GM19351 (cell line): Measurements from ENCODE around the gene MAP3K2.
A peak's percentile ranks its signal among the peaks of the same experiment; 100 is the strongest.
"Not testable (repeated sequence)": the region's sequence is repeated elsewhere in the genome, so short reads cannot be mapped to it uniquely, and the experiment has no call there.

Experiments used
- ATAC-seq: cut with Tn5 transposase; IDR thresholded peaks from one replicate; pipeline ENCODE4 v1.9.1; 2021; ENCODE audit warnings: mild to moderate bottlenecking, moderate library complexity; ENCODE audit not compliant: unreplicated experiment

MAP3K2 gene

DNA sequence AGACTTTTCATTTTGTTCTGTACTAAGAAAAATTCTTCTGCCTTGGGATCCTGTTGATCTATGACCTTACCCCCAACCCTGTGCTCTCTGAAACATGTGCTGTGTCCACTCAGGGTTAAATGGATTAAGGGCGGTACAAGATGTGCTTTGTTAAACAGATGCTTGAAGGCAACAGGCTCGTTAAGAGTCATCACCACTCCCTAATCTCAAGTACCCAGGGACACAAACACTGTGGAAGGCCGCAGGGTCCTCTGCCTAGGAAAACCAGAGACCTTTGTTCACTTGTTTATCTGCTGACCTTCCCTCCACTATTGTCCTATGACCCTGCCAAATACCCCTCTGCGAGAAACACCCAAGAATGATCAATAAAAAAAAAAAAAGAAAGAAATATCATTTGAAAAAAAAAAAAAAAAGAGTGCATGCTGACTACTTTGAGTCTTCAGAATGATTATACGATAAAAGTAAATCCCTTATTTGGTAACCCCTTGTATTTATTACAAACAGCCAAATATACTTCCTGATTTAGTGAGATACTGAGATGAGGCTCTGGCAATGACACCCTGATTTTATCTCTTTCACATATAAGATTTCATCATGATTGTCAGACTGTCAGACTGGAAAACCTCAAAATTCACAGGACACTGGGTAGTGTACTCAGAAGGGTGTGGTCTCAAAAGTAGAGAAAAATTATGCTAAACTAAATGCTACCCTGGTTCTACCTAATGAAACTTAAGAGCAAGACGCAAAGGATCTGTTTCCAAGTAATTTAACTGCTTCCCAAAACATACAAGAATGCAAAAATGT, 33.7 kb downstream of the MAP3K2 start:
- not testable (repeated sequence) for ATAC-seq

- not testable (repeated sequence) for ATAC-seq
Observed at GRCh38 chr2:127353223-127353622, 34.6 kb downstream of the MAP3K2 start.

DNA sequence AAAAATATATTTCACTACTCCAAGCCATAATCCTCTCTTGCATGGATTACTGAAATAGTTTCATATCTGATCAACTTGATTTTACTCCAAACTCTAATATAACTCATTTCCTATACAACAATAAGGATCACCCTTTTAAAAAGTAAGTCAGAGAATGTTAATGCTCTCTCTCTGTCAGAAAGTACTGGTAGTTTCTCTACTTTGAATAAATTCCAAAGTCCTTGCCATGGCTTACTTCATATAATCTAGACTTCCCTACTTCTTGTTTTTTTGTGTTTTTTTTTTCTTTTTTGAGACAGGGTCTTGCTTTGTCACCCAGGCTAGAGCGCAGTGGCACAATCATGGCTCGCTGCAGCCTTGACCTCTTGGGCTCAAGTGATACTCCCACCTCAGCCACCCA, 36.2 kb downstream of the MAP3K2 start:
- no peak for ATAC-seq

DNA sequence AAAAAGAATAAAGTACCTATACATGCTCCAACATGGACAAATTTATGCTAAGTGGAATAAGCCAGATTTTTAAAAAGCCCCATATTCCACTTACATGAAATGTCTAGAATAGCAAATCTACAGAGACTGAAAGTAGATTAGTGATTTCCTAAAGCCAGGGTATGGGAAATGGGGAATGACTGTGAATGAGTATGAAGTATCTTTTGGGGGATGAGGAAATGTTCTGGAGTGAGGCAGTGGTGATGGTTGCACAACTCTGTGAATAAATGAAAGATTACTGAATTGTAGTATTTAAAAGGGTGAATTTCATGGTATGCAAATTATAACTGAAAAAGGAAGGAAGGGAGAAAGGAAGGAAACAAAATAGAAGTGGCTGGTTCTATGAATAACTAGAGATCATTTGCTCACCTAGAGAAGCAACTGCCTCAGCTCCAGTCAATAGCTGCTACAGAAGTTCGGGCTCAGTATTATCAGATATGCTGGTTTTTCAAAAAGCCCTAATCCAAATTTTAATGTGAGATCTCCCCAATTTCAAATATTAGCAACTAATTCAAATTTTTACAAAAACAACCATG, 39.3 kb downstream of the MAP3K2 start:
- ATAC-seq, result no peak

- ATAC-seq, result peak; percentile 57
Observed at GRCh38 chr2:127347734-127348392, 39.9 kb downstream of the MAP3K2 start.

DNA sequence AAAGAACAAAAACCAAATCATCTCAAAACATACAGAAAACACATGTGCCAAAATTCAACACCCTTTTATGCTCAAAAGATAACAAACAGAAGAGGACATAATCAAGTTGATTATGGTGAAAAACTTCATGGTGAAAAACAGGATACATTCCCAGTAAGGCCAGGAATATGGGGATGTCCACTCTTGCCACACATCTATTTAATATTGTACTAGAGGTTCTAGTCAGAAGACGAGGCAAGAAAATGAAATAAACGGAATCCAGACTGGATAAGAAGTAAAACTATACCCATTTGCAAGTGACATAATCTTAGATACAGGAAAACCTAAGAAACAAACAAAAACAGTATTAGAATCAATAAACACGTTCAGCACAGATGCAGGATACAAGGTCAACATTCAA, 40.8 kb downstream of the MAP3K2 start:
- ATAC-seq, result no peak

DNA sequence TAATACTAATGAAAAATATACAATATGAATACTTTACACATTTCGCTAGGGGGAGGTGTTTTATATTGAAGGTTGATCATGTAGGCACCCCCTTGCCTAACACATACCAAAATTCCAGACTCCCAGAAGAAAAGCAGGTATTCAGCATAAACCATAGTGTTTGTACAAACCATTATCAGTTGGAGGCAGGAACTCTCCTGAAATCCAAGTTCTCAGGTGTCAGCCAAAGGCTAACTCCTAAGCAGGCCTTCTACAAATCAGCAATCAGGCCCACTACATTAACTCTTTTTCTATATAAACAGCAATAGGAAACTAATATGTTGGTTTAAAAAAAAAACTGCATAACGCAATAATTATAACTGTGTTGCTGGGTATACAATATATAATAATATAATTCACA, 44.5 kb downstream of the MAP3K2 start:
- ATAC-seq, result no peak

DNA sequence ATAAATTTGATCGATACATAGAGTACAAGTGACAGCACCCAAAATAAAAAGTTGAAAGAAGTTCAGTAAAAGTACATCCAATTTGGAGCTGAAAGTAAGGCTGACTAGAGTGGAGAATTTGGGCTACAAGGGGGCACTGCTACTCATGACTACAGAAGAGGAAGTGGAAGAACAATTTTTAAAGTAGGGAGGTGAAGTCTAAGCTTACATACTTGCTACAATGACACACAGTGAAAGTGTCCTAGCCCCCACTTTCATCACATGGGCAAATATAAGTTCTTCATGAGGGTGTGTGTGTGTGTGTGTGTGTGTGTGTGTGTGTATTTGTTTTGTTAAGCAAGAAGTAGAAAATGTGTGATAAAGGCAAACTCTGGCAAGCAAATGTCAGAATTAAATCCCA, 45.7 kb downstream of the MAP3K2 start:
- peak; percentile 85 for ATAC-seq

- no peak for ATAC-seq
Observed at GRCh38 chr2:127332335-127332734, 55.4 kb downstream of the MAP3K2 start.

DNA sequence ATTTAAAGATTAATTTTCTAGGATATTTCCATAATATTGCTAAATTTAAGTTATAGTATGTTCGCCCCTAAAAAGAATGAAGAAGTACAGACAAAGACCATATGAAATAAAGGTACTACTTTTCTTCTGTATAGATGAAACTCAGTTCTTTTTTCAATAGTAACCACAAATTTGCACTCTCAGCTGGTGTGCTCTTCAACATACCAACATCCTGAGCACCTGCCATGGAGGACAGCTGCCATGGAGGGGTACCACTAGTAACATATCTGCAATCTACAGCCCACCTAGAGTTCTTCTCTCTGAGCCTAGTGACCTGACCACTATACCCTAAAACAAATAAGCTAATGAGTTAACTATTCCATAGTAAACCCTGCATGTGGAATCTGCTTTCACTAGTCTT, 57.0 kb downstream of the MAP3K2 start:
- ATAC-seq, result no peak

- no peak for ATAC-seq
Observed at GRCh38 chr2:127326289-127326945, 61.4 kb downstream of the MAP3K2 start.

DNA sequence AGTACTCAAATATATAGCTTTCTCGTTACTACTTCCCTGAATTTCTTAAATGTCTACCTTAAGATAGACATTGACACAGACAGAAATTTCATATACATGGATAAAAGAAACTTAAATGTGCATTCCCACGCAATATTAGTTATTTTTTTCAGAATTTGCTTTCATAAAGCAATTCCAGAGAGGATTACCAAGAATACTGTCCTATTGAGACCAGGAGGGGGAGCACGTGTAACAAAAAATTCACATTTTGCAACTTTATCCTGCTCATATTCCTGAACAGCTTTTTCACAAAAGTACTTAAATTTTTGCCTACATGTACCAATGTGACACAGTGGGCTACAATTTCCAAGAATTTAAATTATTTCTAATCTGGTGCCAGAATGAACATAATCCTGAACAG, 63.1 kb downstream of the MAP3K2 start:
- ATAC-seq, result no peak

DNA sequence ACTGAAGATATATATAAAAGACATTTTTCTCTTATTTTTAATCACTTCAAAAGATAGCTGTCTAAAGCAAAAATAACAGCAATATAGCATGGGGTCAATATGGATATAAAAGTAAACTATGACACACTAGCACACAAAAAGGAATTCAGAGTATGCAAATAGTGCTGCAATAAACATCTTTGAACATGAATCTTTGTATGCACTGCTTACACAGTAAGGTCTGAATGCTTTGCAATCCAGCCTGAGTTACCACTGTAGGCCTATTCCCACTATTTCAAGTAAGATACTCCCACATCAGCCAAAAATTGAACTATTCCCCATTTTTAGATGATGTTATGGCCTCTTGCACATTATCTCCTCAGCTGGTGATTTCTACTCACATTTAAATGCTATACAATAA, 66.5 kb downstream of the MAP3K2 start:
- no peak for ATAC-seq

DNA sequence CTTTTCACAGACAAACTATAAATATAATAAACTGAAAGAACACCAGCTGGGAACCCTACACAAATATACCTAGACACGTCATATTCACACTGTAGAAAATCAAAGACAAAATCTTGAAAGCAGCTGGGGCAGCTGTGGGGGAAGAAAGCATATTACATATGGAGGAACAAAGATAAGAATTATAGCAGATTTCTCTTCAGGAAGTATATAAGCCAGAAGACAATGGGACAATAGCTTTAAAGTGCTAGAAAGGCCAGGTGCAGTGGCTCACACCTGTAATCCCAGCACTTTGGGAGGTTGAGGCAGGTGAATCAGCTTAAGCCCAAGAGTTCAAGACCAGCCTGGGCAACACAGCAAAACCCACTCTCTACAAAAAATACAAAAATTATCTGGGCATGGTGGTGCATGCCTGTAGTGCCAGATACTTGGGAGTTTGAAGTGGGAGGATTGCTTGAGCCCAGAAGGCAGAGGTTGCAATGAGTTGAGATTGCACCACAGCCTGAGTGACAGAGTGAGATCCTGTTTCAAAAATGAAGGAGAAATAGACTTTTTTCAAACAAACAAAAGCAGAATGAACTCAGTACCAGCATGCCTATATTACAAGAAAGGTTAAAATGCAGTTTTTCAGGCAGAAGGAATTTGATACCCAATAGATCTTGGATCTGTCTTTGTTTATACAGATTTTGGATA, 67.0 kb downstream of the MAP3K2 start:
- ATAC-seq, result no peak

GRCh38 chr2:127320067-127320466, 67.7 kb downstream of the MAP3K2 start:
- no peak for ATAC-seq

DNA sequence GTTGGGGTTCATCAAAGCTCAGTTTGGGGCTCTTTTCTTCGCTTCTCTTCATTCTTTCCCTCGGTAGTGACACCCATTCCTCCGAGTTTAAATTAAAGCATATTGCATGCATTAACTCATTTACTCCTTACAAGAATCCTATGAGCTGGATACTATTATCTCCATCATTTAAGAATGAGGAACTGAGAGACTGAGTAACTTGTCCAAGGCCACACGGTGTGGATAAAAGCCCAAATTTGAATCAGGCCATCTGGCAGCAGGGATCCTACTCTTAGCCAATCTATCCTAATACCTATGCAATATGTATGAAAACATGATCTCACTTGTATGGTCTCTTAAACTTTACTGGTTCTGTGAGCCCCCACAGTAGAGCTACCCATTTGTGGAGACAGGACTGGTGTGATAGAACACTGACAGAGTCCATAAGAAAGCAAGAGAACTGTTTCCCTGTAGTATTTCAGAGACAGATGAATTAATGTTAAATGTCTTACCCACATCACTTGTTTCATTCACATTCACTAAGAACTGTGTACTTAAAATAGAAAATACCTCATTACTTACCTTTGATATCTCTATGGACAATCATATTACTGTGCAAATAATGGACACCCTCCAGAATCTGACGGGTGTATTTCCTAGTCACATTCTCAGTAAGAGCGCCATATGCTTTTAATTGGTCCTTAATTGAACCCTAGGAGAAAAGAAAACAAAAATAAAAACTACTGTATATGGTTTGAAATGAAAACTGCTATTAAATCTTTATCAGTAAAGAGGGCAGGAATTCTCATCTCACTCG, 73.4 kb downstream of the MAP3K2 start:
- ATAC-seq, result no peak

DNA sequence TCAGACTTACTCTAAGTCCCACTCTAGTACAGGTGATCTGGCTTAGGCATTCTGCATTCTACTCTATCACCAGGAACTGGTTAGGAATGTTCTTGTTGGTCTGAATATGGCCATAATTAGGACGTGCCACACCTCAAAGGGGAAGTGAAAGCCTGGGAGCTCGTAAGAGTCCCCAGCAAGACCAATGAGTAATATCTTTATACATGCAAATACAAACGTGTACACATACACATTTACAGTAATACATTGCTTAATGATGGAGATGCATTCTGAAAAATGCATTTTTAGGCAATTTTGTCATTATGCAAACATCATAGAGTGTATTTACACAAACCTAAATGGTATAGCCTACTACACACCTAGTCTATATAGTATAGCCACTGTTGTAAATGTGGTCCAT, 74.4 kb downstream of the MAP3K2 start:
- peak; percentile 100 for ATAC-seq

DNA sequence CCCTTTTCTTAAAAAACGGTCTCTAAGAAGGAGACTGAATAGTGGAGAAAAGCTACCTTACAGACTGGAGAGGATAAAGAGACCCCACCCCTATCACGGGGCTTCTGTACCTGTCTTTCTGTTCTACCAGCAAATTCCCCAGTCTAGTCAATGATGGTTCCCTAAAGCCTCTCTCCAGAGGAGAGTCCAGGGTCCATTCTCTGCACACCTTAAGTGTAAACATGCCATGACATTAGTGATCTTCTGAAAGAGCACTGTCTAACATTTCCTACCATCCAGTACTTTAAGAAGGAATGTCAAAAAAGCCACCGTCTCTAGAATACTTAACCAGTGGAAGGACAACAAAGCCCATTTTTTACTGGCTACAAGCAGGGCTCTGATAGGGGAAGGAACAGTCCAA, 76.8 kb downstream of the MAP3K2 start:
- ATAC-seq, result no peak

DNA sequence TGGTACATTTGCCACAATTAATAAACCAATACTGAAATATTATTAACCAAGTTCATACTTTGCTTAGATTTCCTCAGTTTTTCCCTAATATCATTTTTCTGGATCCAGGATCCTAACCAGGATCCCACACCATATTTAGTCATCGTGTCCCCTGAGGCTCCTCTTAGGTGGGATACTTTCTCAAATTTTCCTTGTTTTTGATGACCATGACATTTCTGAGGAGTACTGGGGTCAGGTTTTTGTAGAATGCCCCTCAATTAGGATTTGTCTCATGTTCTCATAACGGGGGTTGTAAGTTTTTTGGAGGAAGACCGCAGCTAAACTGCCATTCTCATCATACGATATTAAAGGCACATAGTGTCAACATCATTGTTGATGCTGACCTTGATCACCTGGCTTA, 78.3 kb downstream of the MAP3K2 start:
- ATAC-seq, result no peak

DNA sequence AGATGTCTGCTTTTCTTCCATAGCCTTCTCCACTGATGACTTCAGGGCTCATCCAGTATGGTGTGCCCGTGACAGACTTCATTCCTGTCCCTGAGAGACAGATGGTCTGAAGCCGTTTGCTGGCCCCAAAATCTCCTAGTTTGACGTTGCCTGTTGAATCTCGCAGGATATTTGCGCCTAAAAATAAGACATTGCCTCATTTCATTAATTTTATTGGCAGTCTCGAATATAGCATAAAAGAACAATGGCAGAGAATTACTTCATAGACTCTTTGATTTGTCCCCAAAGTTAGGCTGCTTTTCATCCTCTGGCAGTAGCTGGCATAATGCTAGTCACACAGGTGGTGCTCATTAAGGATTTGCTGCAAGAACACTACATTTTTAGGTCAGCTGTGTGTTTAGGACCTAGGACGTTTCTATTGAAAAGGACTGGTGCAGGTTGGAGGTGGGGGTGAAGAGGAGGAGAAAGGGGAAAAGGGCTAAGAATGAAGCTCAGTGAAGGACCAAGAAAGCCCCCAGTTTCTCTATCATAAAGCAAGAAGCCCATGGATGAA, 79.1 kb downstream of the MAP3K2 start:
- no peak for ATAC-seq
